GM19468 (cell line): ENCODE data around the gene SDHAF2.
"Not testable (repeated sequence)": the region's sequence is repeated elsewhere in the genome, so short reads cannot be mapped to it uniquely, and the experiment has no call there.

Experiments
- ATAC-seq: cut with Tn5 transposase; IDR thresholded peaks from one replicate; pipeline ENCODE4 v1.9.1; 2021; ENCODE audit warnings: mild to moderate bottlenecking, moderate library complexity, moderate number of reproducible peaks; ENCODE audit not compliant: unreplicated experiment; ENCODE audit errors: extremely low read depth

The SDHAF2 gene

GRCh38 chr11:61422226-61422625, 7.7 kb upstream of the SDHAF2 start:
- no peak for ATAC-seq

GRCh38 chr11:61425367-61426131, 4.4 kb upstream of the SDHAF2 start:
- ATAC-seq: no peak

GRCh38 chr11:61429346-61429690, 606 bp upstream of the SDHAF2 start:
- peak; percentile 29 for ATAC-seq

GRCh38 chr11:61430839-61431238, 915 bp downstream of the SDHAF2 start:
- not testable (repeated sequence) for ATAC-seq

- no peak for ATAC-seq
Measured at GRCh38 chr11:61437496-61437895, 7.6 kb downstream of the SDHAF2 start.

- no peak for ATAC-seq
Measured at GRCh38 chr11:61439615-61440014, 9.7 kb downstream of the SDHAF2 start.

- ATAC-seq: no peak
Measured at GRCh38 chr11:61442616-61443015, 12.7 kb downstream of the SDHAF2 start.

GRCh38 chr11:61445516-61445915, 15.6 kb downstream of the SDHAF2 start:
- no peak for ATAC-seq

- no peak for ATAC-seq
Measured at GRCh38 chr11:61446211-61446651, 16.3 kb downstream of the SDHAF2 start.

GRCh38 chr11:61447601-61448551, 18.0 kb downstream of the SDHAF2 start:
- ATAC-seq: no peak

- ATAC-seq: no peak
Measured at GRCh38 chr11:61448552-61448927, 18.6 kb downstream of the SDHAF2 start.

GRCh38 chr11:61452825-61453224, 22.9 kb downstream of the SDHAF2 start:
- ATAC-seq: no peak

GRCh38 chr11:61453695-61454094, 23.8 kb downstream of the SDHAF2 start:
- ATAC-seq: no peak

GRCh38 chr11:61454520-61454919, 24.6 kb downstream of the SDHAF2 start:
- no peak for ATAC-seq

- no peak for ATAC-seq
Measured at GRCh38 chr11:61460474-61460881, 30.6 kb downstream of the SDHAF2 start.

- ATAC-seq: no peak
Measured at GRCh38 chr11:61460986-61461385, 31.1 kb downstream of the SDHAF2 start.

- not testable (repeated sequence) for ATAC-seq
Measured at GRCh38 chr11:61467602-61468001, 37.7 kb downstream of the SDHAF2 start.

- no peak for ATAC-seq
Measured at GRCh38 chr11:61468002-61468401, 38.1 kb downstream of the SDHAF2 start.

- ATAC-seq: no peak
Measured at GRCh38 chr11:61472282-61472681, 42.4 kb downstream of the SDHAF2 start.

- no peak for ATAC-seq
Measured at GRCh38 chr11:61472868-61473267, 42.9 kb downstream of the SDHAF2 start.

- ATAC-seq: no peak
Measured at GRCh38 chr11:61473370-61474012, 43.6 kb downstream of the SDHAF2 start.
